ENCODE measurements around the gene CNTLN.

The CNTLN gene

DNA sequence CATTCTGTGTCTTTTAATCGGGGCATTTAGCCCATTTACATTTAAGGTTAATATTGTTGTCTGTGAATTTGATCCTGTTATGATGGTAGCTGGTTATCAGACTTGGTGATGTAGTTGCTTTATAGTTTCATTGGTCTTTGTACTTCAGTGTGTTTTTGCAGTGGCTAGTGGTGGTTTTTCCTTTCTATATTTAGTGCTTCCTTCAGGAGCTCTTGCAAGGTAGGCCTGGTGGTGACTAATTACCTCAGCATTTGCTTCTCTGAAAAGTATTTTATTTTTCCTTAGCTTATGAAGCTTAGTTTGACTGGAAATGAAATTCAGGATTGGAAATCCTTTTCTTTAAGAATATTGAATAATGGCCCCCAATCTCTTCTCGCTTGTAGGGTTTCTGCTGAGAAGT lies 156.9 kb downstream of the CNTLN start:
- Histone ChIP-seq H3K27ac (ENCODE audit: low read depth in 2 of 2, low read length in 2 of 2) (no peak overlapping the region), H3K4me3 (ENCODE audit: low read length in 2 of 2) (no peak overlapping the region), H3K4me1 (ENCODE audit: control insufficient read depth in 2 of 2, insufficient read depth in 2 of 2, low read length in 2 of 2) (no peaks in the 10 kb centered on the region), H3K9me3 (ENCODE audit: control insufficient read depth in 2 of 2, low read length in 2 of 2) (no peaks in the 10 kb centered on the region), H3K27me3 (ENCODE audit: control insufficient read depth in 2 of 2, insufficient read depth in 2 of 2, low read length in 2 of 2) (no peaks in the 10 kb centered on the region), H3K36me3 (ENCODE audit: control insufficient read depth in 2 of 2, insufficient read depth in 2 of 2, low read length in 2 of 2) (no peaks in the 10 kb centered on the region), H3K9ac (ENCODE audit: low read depth in 1 of 2, low read length in 2 of 2) (no peak overlapping the region)

DNA sequence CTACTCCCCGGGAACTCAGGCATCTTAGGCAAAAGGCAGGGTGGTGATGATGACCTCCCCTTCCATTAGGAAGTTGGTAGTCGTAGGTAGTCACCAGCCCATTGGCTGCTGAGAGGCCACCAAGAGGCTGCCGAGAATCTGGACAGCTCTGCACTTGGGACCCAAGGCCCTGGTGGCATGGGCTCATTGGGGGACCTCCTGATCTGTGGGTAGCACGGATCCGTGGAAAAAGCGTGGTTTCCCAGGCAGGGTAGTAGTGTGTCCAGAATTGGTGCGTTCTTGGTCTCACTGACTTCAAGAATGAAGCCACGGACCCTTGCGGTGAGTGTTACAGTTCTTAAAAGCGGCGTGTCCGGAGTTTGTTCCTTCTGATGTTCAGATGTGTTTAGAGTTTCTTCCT lies 158.8 kb downstream of the CNTLN start:
- Histone ChIP-seq H3K4me3 (ENCODE audit: low read length in 2 of 2) (no peak overlapping the region), H3K27me3 (ENCODE audit: control insufficient read depth in 2 of 2, insufficient read depth in 2 of 2, low read length in 2 of 2) (no peaks in the 10 kb centered on the region), H3K36me3 (ENCODE audit: control insufficient read depth in 2 of 2, insufficient read depth in 2 of 2, low read length in 2 of 2) (no peaks in the 10 kb centered on the region), H3K27ac (ENCODE audit: low read depth in 2 of 2, low read length in 2 of 2) (no peak overlapping the region), H3K9me3 (ENCODE audit: control insufficient read depth in 2 of 2, low read length in 2 of 2) (no peaks in the 10 kb centered on the region), H3K4me1 (ENCODE audit: control insufficient read depth in 2 of 2, insufficient read depth in 2 of 2, low read length in 2 of 2) (no peaks in the 10 kb centered on the region), H3K9ac (ENCODE audit: low read depth in 1 of 2, low read length in 2 of 2) (no peak overlapping the region)

GRCh38 chr9:17294822-17295624 lies 160.2 kb downstream of the CNTLN start:
- Histone ChIP-seq H3K9me3 (ENCODE audit: control insufficient read depth in 2 of 2, low read length in 2 of 2) (no peaks in the 10 kb centered on the region), H3K36me3 (ENCODE audit: control insufficient read depth in 2 of 2, insufficient read depth in 2 of 2, low read length in 2 of 2) (no peaks in the 10 kb centered on the region), H3K4me3 (ENCODE audit: low read length in 2 of 2) (no peak overlapping the region), H3K27ac (ENCODE audit: low read depth in 2 of 2, low read length in 2 of 2) (no peak overlapping the region), H3K27me3 (ENCODE audit: control insufficient read depth in 2 of 2, insufficient read depth in 2 of 2, low read length in 2 of 2) (no peaks in the 10 kb centered on the region), H3K9ac (ENCODE audit: low read depth in 1 of 2, low read length in 2 of 2) (no peak overlapping the region), H3K4me1 (ENCODE audit: control insufficient read depth in 2 of 2, insufficient read depth in 2 of 2, low read length in 2 of 2) (no peaks in the 10 kb centered on the region)

DNA sequence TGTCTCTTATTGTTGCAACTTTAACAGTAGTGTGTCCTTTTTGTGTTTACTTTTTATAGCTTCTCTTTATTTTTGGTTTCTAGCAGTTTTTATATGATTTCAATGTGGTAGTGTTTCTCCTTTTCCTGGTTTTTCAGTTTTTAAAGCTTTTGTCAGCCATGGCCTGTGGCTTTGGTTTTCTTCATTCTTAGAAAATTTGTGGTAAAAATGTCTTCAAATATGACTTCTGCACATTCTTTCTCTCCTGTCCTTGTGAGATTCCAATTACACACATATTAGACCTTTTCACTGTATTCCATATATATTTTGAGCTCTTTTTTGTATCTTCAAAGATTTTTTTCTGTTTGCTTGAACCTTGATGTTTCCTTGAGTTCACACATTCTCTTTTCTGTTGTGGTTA lies 180.5 kb downstream of the CNTLN start:
- H3K36me3 ChIP-seq (ENCODE audit: control insufficient read depth in 2 of 2, insufficient read depth in 2 of 2, low read length in 2 of 2) = no peaks in the 10 kb centered on the region
- no peaks in the 10 kb centered on the region for H3K27me3 ChIP-seq (ENCODE audit: control insufficient read depth in 2 of 2, insufficient read depth in 2 of 2, low read length in 2 of 2)
- H3K4me3 ChIP-seq (ENCODE audit: low read length in 2 of 2) = no peak overlapping the region
- no peak overlapping the region for H3K9ac ChIP-seq (ENCODE audit: low read depth in 1 of 2, low read length in 2 of 2)
- no peak overlapping the region for H3K27ac ChIP-seq (ENCODE audit: low read depth in 2 of 2, low read length in 2 of 2)
- no peaks in the 10 kb centered on the region for H3K4me1 ChIP-seq (ENCODE audit: control insufficient read depth in 2 of 2, insufficient read depth in 2 of 2, low read length in 2 of 2)
- H3K9me3 ChIP-seq (ENCODE audit: control insufficient read depth in 2 of 2, low read length in 2 of 2) = no peaks in the 10 kb centered on the region

DNA sequence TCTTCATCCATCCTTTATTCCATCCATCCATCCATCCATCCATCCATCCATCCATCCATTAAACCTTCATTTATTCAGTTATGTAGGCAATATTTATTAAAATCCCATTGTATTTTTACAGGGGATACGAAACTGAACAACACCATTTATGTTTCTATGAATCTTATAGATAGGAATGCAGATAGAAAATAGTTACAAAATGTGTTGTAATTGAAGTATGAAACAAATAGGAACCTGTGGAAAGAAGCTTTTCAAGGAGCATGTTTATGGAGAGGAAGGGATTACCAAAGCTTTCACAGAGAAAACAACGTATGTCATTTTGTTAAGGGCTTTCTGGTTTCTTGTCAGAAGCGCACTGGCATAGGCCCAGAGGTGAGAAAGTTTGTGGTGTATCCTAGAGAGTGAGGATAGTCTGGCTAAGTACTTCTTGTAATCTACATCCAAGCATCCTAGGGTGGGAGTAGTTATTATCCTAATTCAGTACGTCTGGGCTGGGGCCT lies 184.0 kb downstream of the CNTLN start:
- Histone ChIP-seq H3K9ac (ENCODE audit: low read depth in 1 of 2, low read length in 2 of 2) (no peak overlapping the region), H3K9me3 (ENCODE audit: control insufficient read depth in 2 of 2, low read length in 2 of 2) (no peaks in the 10 kb centered on the region), H3K27me3 (ENCODE audit: control insufficient read depth in 2 of 2, insufficient read depth in 2 of 2, low read length in 2 of 2) (no peaks in the 10 kb centered on the region), H3K27ac (ENCODE audit: low read depth in 2 of 2, low read length in 2 of 2) (no peak overlapping the region), H3K36me3 (ENCODE audit: control insufficient read depth in 2 of 2, insufficient read depth in 2 of 2, low read length in 2 of 2) (no peaks in the 10 kb centered on the region), H3K4me3 (ENCODE audit: low read length in 2 of 2) (no peak overlapping the region), H3K4me1 (ENCODE audit: control insufficient read depth in 2 of 2, insufficient read depth in 2 of 2, low read length in 2 of 2) (no peaks in the 10 kb centered on the region)

GRCh38 chr9:17319864-17320263 lies 185.0 kb downstream of the CNTLN start:
- no peaks in the 10 kb centered on the region for H3K27me3 ChIP-seq (ENCODE audit: control insufficient read depth in 2 of 2, insufficient read depth in 2 of 2, low read length in 2 of 2)
- H3K4me1 ChIP-seq (ENCODE audit: control insufficient read depth in 2 of 2, insufficient read depth in 2 of 2, low read length in 2 of 2) = no peaks in the 10 kb centered on the region
- H3K9me3 ChIP-seq (ENCODE audit: control insufficient read depth in 2 of 2, low read length in 2 of 2) = no peaks in the 10 kb centered on the region
- no peaks in the 10 kb centered on the region for H3K36me3 ChIP-seq (ENCODE audit: control insufficient read depth in 2 of 2, insufficient read depth in 2 of 2, low read length in 2 of 2)
- H3K4me3 ChIP-seq (ENCODE audit: low read length in 2 of 2) = no peak overlapping the region
- H3K27ac ChIP-seq (ENCODE audit: low read depth in 2 of 2, low read length in 2 of 2) = no peak overlapping the region
- no peak overlapping the region for H3K9ac ChIP-seq (ENCODE audit: low read depth in 1 of 2, low read length in 2 of 2)

GRCh38 chr9:17322882-17323864 lies 188.3 kb downstream of the CNTLN start:
- Histone ChIP-seq H3K27ac (ENCODE audit: low read depth in 2 of 2, low read length in 2 of 2) (no peak overlapping the region), H3K9me3 (ENCODE audit: control insufficient read depth in 2 of 2, low read length in 2 of 2) (no peaks in the 10 kb centered on the region), H3K36me3 (ENCODE audit: control insufficient read depth in 2 of 2, insufficient read depth in 2 of 2, low read length in 2 of 2) (no peaks in the 10 kb centered on the region), H3K9ac (ENCODE audit: low read depth in 1 of 2, low read length in 2 of 2) (no peak overlapping the region), H3K27me3 (ENCODE audit: control insufficient read depth in 2 of 2, insufficient read depth in 2 of 2, low read length in 2 of 2) (no peaks in the 10 kb centered on the region), H3K4me3 (ENCODE audit: low read length in 2 of 2) (no peak overlapping the region), H3K4me1 (ENCODE audit: control insufficient read depth in 2 of 2, insufficient read depth in 2 of 2, low read length in 2 of 2) (no peaks in the 10 kb centered on the region)

GRCh38 chr9:17328331-17328730 lies 193.5 kb downstream of the CNTLN start:
- H3K36me3 ChIP-seq (ENCODE audit: control insufficient read depth in 2 of 2, insufficient read depth in 2 of 2, low read length in 2 of 2) = no peaks in the 10 kb centered on the region
- H3K27me3 ChIP-seq (ENCODE audit: control insufficient read depth in 2 of 2, insufficient read depth in 2 of 2, low read length in 2 of 2) = no peaks in the 10 kb centered on the region
- no peaks in the 10 kb centered on the region for H3K9me3 ChIP-seq (ENCODE audit: control insufficient read depth in 2 of 2, low read length in 2 of 2)
- H3K4me3 ChIP-seq (ENCODE audit: low read length in 2 of 2) = no peak overlapping the region
- H3K9ac ChIP-seq (ENCODE audit: low read depth in 1 of 2, low read length in 2 of 2) = no peak overlapping the region
- H3K4me1 ChIP-seq (ENCODE audit: control insufficient read depth in 2 of 2, insufficient read depth in 2 of 2, low read length in 2 of 2) = no peaks in the 10 kb centered on the region
- H3K27ac ChIP-seq (ENCODE audit: low read depth in 2 of 2, low read length in 2 of 2) = no peak overlapping the region

DNA sequence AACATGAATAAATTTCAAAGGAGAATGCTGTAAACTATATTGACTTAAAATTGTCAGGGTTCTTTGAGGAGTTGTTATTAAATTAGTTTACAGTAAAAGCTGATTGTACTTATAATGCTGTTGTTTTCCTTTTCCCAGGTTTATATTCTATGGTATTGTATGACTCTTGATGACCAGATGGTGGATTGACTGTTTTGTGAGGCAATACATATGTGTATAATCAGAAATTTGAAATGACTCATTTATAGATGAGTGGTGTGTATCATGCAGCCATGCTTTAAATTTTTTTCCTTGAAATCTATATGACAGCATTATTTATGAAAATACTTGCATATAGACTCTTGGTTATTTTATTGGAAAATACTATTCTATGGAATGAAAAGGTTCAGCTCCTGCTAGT lies 195.3 kb downstream of the CNTLN start:
- H3K4me3 ChIP-seq (ENCODE audit: low read length in 2 of 2) = no peak overlapping the region

DNA sequence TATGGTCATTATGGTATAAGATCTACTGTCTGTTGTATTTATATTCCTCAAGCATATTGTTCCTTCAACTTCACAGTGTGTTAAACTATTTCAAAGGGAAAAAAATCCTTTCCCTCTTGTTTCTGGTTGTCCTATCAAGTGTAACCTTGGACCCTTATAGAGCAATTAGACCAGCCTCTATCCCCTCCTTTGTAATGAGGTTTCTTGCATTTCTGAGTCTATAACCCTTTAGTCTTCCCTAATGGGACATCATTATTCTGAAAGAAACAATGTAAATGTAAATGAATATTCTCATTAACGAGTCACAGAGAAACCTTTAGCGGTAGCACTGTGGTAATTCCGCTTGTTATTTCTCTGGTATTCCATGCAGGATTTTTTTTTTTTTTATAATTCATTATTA lies 197.3 kb downstream of the CNTLN start:
- Histone ChIP-seq H3K4me3 (ENCODE audit: low read length in 2 of 2) (no peak overlapping the region), H3K9me3 (ENCODE audit: control insufficient read depth in 2 of 2, low read length in 2 of 2) (no peaks in the 10 kb centered on the region), H3K9ac (ENCODE audit: low read depth in 1 of 2, low read length in 2 of 2) (no peak overlapping the region), H3K27ac (ENCODE audit: low read depth in 2 of 2, low read length in 2 of 2) (no peak overlapping the region), H3K36me3 (ENCODE audit: control insufficient read depth in 2 of 2, insufficient read depth in 2 of 2, low read length in 2 of 2) (no peaks in the 10 kb centered on the region), H3K4me1 (ENCODE audit: control insufficient read depth in 2 of 2, insufficient read depth in 2 of 2, low read length in 2 of 2) (no peaks in the 10 kb centered on the region), H3K27me3 (ENCODE audit: control insufficient read depth in 2 of 2, insufficient read depth in 2 of 2, low read length in 2 of 2) (no peaks in the 10 kb centered on the region)

More for the DNA sequence above, 195.3 kb downstream of the CNTLN start:
- Histone ChIP-seq H3K27me3 (ENCODE audit: control insufficient read depth in 2 of 2, insufficient read depth in 2 of 2, low read length in 2 of 2) (no peaks in the 10 kb centered on the region), H3K9me3 (ENCODE audit: control insufficient read depth in 2 of 2, low read length in 2 of 2) (no peaks in the 10 kb centered on the region), H3K27ac (ENCODE audit: low read depth in 2 of 2, low read length in 2 of 2) (no peak overlapping the region), H3K9ac (ENCODE audit: low read depth in 1 of 2, low read length in 2 of 2) (no peak overlapping the region), H3K4me1 (ENCODE audit: control insufficient read depth in 2 of 2, insufficient read depth in 2 of 2, low read length in 2 of 2) (no peaks in the 10 kb centered on the region), H3K36me3 (ENCODE audit: control insufficient read depth in 2 of 2, insufficient read depth in 2 of 2, low read length in 2 of 2) (no peaks in the 10 kb centered on the region)
